Adipose tissue (tissue), 3 donors: ENCODE measurements around the gene RPS15. TPM values are rescaled to one million over a fixed set of nuclear protein-coding genes. Genes with fewer than 3 reads are reported as not detected.
"Not testable (repeated sequence)": the region's sequence is repeated elsewhere in the genome, so short reads cannot be mapped to it uniquely, and the experiment has no call there.

Experiments used
- H3K27ac ChIP-seq: one replicate; pipeline ENCODE4 v1.5.1; 2013; ENCODE audit warnings: low read depth, low read length
- whole genome bisulfite sequencing, 3 donors: extraction: QIAGEN DNeasy Blood & Tissue Kit; methylation state at CpG; one replicate each; pipeline ENCODE4 v1.1.7; 2013; 5-methylcytosine and 5-hydroxymethylcytosine counted together
- polyA plus RNA-seq, 3 donors: library from polyadenylated mRNA; stranded (reverse); fragments of 200-250 nt; gene quantifications; one replicate each; pipeline ENCODE4 v1.2.3, GENCODE V29; 2013
- donor health status: healthy with polysubstance abuse.
- donor health status: Bipolar disorder and iron deficiency.
- donor health status: healthy.

RPS15 gene
- polyA plus RNA-seq, 3 donors = 2,434 to 3,362 (median 3,351) TPM

GRCh38 chr19:1416014-1416841 lies 22.0 kb upstream of the RPS15 start:
- peak overlapping the region; percentile 69 for H3K27ac ChIP-seq
- WGBS, 3 donors = 43 to 63% (median 61%) methylated on average over 28 of the region's 28 CpGs

GRCh38 chr19:1417145-1417544 lies 21.1 kb upstream of the RPS15 start:
- 71 to 75% (median 74%) methylated on average over 21 of the region's 21 CpGs for WGBS, 3 donors
- H3K27ac ChIP-seq = no peak overlapping the region

GRCh38 chr19:1417681-1418495 lies 20.3 kb upstream of the RPS15 start:
- no peak overlapping the region for H3K27ac ChIP-seq
- WGBS, 3 donors = 42 to 78% (median 77%) methylated on average over 30 of the region's 30 CpGs

- 75 to 87% (median 84%) methylated on average over 13 of the region's 13 CpGs for WGBS, 3 donors
- no peak overlapping the region for H3K27ac ChIP-seq
Observed at GRCh38 chr19:1418496-1418775, 19.8 kb upstream of the RPS15 start.

- no peak overlapping the region for H3K27ac ChIP-seq
- WGBS, 3 donors = 79 to 85% (median 84%) methylated on average over 21 of the region's 21 CpGs
Observed at GRCh38 chr19:1418951-1419738, 19.1 kb upstream of the RPS15 start.

- WGBS, 3 donors = 93 to 96% (median 95%) methylated on average over 22 to 26 of the region's 43 CpGs
- not testable (repeated sequence) for H3K27ac ChIP-seq
Observed at GRCh38 chr19:1420085-1420484, 18.1 kb upstream of the RPS15 start.

- WGBS, 3 donors = 90 to 91% (median 91%) methylated on average over 15 of the region's 15 CpGs
Observed at GRCh38 chr19:1420590-1420989, 17.6 kb upstream of the RPS15 start.

GRCh38 chr19:1421218-1421957 lies 16.8 kb upstream of the RPS15 start:
- H3K27ac ChIP-seq = no peak overlapping the region

More at GRCh38 chr19:1420590-1420989, 17.6 kb upstream of the RPS15 start:
- no peak overlapping the region for H3K27ac ChIP-seq

GRCh38 chr19:1421958-1422305 lies 16.3 kb upstream of the RPS15 start:
- H3K27ac ChIP-seq = no peak overlapping the region
- 84 to 89% (median 88%) methylated on average over 22 of the region's 22 CpGs for WGBS, 3 donors

More at GRCh38 chr19:1421218-1421957, 16.8 kb upstream of the RPS15 start:
- WGBS, 3 donors = 89 to 94% (median 94%) methylated on average over 34 to 37 of the region's 37 CpGs

- H3K27ac ChIP-seq = no peak overlapping the region
- WGBS, 3 donors = 77 to 84% (median 79%) methylated on average over 16 of the region's 16 CpGs
Observed at GRCh38 chr19:1422360-1422759, 15.8 kb upstream of the RPS15 start.

GRCh38 chr19:1422943-1423342 lies 15.3 kb upstream of the RPS15 start:
- no peak overlapping the region for H3K27ac ChIP-seq
- 88 to 90% (median 88%) methylated on average over 24 of the region's 24 CpGs for WGBS, 3 donors

GRCh38 chr19:1423436-1424191 lies 14.6 kb upstream of the RPS15 start:
- no peak overlapping the region for H3K27ac ChIP-seq
- 84 to 90% (median 84%) methylated on average over 38 to 40 of the region's 40 CpGs for WGBS, 3 donors

- WGBS, 3 donors = 87 to 92% (median 91%) methylated on average over 34 to 38 of the region's 42 CpGs
- no peak overlapping the region for H3K27ac ChIP-seq
Observed at GRCh38 chr19:1424192-1424955, 13.8 kb upstream of the RPS15 start.

GRCh38 chr19:1425102-1425837 lies 12.9 kb upstream of the RPS15 start:
- H3K27ac ChIP-seq = no peak overlapping the region
- WGBS, 3 donors = 78 to 87% (median 84%) methylated on average over 33 of the region's 33 CpGs

- no peak overlapping the region for H3K27ac ChIP-seq
- WGBS, 3 donors = 88 to 93% (median 92%) methylated on average over 14 of the region's 14 CpGs
Observed at GRCh38 chr19:1425902-1426301, 12.3 kb upstream of the RPS15 start.

GRCh38 chr19:1426736-1427135 lies 11.5 kb upstream of the RPS15 start:
- no peak overlapping the region for H3K27ac ChIP-seq
- 82 to 88% (median 87%) methylated on average over 9 of the region's 9 CpGs for WGBS, 3 donors
